Measurements from ENCODE around the gene ALKBH5.
A peak's percentile ranks its signal among the peaks of the same experiment; 100 is the strongest.

Gene ALKBH5

DNA sequence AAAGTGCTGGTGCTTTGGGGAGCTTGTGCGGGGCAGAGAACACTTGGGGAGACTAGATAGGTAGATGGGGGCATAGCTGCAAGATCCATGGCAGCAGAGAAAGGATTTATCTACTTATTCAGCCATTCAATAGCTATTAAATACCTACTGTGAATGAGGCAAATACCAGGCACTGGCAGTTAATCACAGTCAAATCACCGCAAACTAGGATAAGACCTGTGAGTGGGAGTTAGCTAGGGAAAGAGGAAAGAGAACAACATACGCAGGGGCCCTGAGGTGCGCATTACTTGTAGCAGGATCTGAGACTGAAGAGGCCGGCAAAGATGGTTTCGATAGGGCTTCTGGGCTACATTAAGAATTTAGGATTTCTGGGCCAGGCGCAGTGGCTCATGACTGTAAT lies 3.8 kb upstream of the ALKBH5 start:
- H3K9ac ChIP-seq (ENCODE audit: insufficient read length, low read depth), result no peak overlapping the region

DNA sequence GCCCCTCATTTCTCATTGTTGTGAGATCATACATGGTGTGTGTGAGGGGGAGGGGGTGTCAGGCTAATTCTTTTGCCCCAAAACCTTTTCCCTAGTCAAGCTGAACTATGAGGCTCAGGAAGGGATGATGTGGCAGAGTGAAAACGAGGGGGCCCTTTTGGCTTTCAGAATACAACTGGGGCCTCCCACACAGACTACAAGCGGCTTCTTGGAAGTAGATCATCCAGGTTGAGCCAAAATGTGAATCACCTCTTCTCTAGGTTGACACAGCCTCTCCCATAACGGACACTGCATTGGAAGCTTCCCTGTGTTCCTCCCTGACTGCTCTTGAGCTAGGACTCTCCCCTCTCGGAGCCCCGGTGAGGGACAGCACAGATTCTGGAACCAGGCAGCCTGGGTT lies 2.3 kb upstream of the ALKBH5 start:
- no peak overlapping the region for H3K4me3 ChIP-seq (ENCODE audit: insufficient read length, low read depth)
- H3K9ac ChIP-seq (ENCODE audit: insufficient read length, low read depth), result no peak overlapping the region

More for the DNA sequence above, 3.8 kb upstream of the ALKBH5 start:
- H3K4me3 ChIP-seq (ENCODE audit: insufficient read length, low read depth), result no peak overlapping the region
- TF ChIP-seq SUZ12 (IDR thresholded peaks at IDR 0.05; ENCODE audit: extremely low read depth, insufficient read depth, insufficient read length), result no peak
- no peak for TF ChIP-seq ZNF274 (IDR thresholded peaks at IDR 0.05; ENCODE audit: low read depth, low read length)
- no peak for TF ChIP-seq YY1 (IDR thresholded peaks at IDR 0.05; ENCODE audit: insufficient read depth, insufficient read length)
- H3K9me3 ChIP-seq (ENCODE audit: insufficient read depth, low read length), result no peaks in the 10 kb centered on the region
- no peaks in the 10 kb centered on the region for H3K27me3 ChIP-seq (ENCODE audit: insufficient read depth, insufficient read length)
- no peak for DNase-seq (ENCODE audit: low read depth, low spot score)
- H3K4me1 ChIP-seq (ENCODE audit: insufficient read depth, insufficient read length), result peaks cover 2% of the 10 kb centered on the region
- H3K36me3 ChIP-seq (ENCODE audit: insufficient read depth, insufficient read length, low read length), result no peaks in the 10 kb centered on the region

DNA sequence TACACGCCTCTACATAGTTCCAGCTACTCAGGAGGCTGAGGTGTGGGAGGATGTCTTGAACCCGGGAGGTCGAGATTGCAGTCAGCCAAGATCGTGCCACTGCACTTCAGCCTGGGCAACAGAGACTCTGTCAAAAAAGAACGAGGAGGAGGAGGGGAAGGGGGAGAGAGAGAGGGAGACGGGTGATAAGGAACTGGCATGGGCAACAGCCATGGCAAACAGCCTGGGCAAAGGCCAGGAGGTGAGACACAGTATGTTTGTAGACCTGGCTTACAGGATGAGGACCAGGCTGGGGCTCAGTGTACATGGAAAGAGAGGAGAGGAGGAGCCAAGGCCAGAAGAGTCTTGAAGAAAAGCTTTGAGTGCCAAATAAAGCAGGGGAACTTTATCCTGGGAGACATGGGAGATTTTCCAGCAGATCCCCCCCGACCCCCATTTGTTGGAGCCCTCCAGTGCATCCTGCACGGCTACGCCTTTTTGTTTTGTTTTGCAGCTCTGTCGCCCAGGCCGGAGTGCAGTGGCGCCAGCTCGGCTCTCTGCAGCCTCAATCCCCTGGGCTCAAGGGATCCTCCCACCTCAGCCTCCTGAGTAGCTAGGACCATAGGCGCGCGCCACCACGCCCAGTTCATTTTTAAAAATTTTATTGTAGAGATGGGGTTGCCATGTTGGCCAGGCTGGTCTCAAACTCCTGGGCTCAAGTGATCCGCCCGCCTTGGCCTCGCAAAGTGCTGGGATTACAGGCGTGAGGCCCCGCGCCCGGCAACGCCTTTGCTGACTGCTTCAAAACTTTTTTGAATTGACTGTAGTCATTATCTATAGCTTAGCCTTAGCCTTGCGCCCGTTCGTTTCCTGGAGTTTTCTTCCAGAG lies 1.3 kb upstream of the ALKBH5 start:
- H3K36me3 ChIP-seq (ENCODE audit: insufficient read depth, insufficient read length, low read length), result peaks cover 20% of the 10 kb centered on the region
- TF ChIP-seq SUZ12 (IDR thresholded peaks at IDR 0.05; ENCODE audit: extremely low read depth, insufficient read depth, insufficient read length) (no peak), ZNF274 (IDR thresholded peaks at IDR 0.05; ENCODE audit: low read depth, low read length) (no peak)
- peak overlapping the region; percentile 89 for H3K9ac ChIP-seq (ENCODE audit: insufficient read length, low read depth)
- no peaks in the 10 kb centered on the region for H3K27me3 ChIP-seq (ENCODE audit: insufficient read depth, insufficient read length)
- no peaks in the 10 kb centered on the region for H3K9me3 ChIP-seq (ENCODE audit: insufficient read depth, low read length)
- DNase-seq (ENCODE audit: low read depth, low spot score), result no peak
- peaks cover 5% of the 10 kb centered on the region for H3K4me1 ChIP-seq (ENCODE audit: insufficient read depth, insufficient read length)
- peak overlapping the region; percentile 68 for H3K4me3 ChIP-seq (ENCODE audit: insufficient read length, low read depth)

More for the DNA sequence above, 2.3 kb upstream of the ALKBH5 start:
- DNase-seq (ENCODE audit: low read depth, low spot score), result no peak
- H3K27me3 ChIP-seq (ENCODE audit: insufficient read depth, insufficient read length), result no peaks in the 10 kb centered on the region
- peaks cover 2% of the 10 kb centered on the region for H3K4me1 ChIP-seq (ENCODE audit: insufficient read depth, insufficient read length)
- H3K36me3 ChIP-seq (ENCODE audit: insufficient read depth, insufficient read length, low read length), result peaks cover 10% of the 10 kb centered on the region
- TF ChIP-seq ZNF274 (IDR thresholded peaks at IDR 0.05; ENCODE audit: low read depth, low read length) (no peak), YY1 (IDR thresholded peaks at IDR 0.05; ENCODE audit: insufficient read depth, insufficient read length) (no peak), SUZ12 (IDR thresholded peaks at IDR 0.05; ENCODE audit: extremely low read depth, insufficient read depth, insufficient read length) (no peak)
- no peaks in the 10 kb centered on the region for H3K9me3 ChIP-seq (ENCODE audit: insufficient read depth, low read length)

DNA sequence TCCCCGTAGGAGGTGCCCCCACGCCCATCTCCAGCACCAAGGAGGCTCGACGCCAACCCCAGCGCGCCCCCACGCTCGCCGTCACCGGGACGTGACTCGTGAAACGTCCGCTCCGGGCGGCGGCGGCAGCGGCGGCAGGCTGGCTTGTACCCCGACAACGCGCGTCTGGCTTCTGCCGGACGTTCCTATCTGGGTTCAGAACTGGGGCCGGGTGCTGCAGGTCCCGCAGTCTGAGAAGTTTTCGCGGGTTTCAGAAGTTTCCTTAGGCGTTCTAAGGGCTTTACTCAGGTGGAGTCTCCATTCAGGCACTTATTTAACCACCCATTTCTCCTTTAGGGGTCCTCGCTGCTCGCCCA lies 672 bp upstream of the ALKBH5 start:
- peaks cover 26% of the 10 kb centered on the region for H3K36me3 ChIP-seq (ENCODE audit: insufficient read depth, insufficient read length, low read length)
- no peaks in the 10 kb centered on the region for H3K27me3 ChIP-seq (ENCODE audit: insufficient read depth, insufficient read length)
- peak overlapping the region; percentile 89 for H3K9ac ChIP-seq (ENCODE audit: insufficient read length, low read depth)
- TF ChIP-seq YY1 (IDR thresholded peaks at IDR 0.05; ENCODE audit: insufficient read depth, insufficient read length) (no peak), SUZ12 (IDR thresholded peaks at IDR 0.05; ENCODE audit: extremely low read depth, insufficient read depth, insufficient read length) (no peak), ZNF274 (IDR thresholded peaks at IDR 0.05; ENCODE audit: low read depth, low read length) (no peak)
- no peaks in the 10 kb centered on the region for H3K9me3 ChIP-seq (ENCODE audit: insufficient read depth, low read length)
- peak overlapping the region; percentile 68 for H3K4me3 ChIP-seq (ENCODE audit: insufficient read length, low read depth)
- peaks cover 5% of the 10 kb centered on the region for H3K4me1 ChIP-seq (ENCODE audit: insufficient read depth, insufficient read length)
- DNase-seq (ENCODE audit: low read depth, low spot score), result no peak

DNA sequence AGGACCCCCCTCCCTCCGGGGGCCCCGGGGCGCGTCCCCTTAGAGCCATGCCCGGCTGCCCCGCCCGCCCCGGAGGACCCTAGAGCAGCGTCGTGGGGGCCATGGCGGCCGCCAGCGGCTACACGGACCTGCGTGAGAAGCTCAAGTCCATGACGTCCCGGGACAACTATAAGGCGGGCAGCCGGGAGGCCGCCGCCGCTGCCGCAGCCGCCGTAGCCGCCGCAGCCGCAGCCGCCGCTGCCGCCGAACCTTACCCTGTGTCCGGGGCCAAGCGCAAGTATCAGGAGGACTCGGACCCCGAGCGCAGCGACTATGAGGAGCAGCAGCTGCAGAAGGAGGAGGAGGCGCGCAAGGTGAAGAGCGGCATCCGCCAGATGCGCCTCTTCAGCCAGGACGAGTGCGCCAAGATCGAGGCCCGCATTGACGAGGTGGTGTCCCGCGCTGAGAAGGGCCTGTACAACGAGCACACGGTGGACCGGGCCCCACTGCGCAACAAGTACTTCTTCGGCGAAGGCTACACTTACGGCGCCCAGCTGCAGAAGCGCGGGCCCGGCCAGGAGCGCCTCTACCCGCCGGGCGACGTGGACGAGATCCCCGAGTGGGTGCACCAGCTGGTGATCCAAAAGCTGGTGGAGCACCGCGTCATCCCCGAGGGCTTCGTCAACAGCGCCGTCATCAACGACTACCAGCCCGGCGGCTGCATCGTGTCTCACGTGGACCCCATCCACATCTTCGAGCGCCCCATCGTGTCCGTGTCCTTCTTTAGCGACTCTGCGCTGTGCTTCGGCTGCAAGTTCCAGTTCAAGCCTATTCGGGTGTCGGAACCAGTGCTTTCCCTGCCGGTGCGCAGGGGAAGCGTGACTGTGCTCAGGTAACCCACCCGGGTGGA lies 759 bp downstream of the ALKBH5 start:
- peak overlapping the region; percentile 68 for H3K4me3 ChIP-seq (ENCODE audit: insufficient read length, low read depth)
- H3K9ac ChIP-seq (ENCODE audit: insufficient read length, low read depth), result peak overlapping the region; percentile 86
- no peaks in the 10 kb centered on the region for H3K27me3 ChIP-seq (ENCODE audit: insufficient read depth, insufficient read length)
- H3K36me3 ChIP-seq (ENCODE audit: insufficient read depth, insufficient read length, low read length), result peaks cover 38% of the 10 kb centered on the region
- H3K9me3 ChIP-seq (ENCODE audit: insufficient read depth, low read length), result no peaks in the 10 kb centered on the region
- TF ChIP-seq SUZ12 (IDR thresholded peaks at IDR 0.05; ENCODE audit: extremely low read depth, insufficient read depth, insufficient read length) (no peak), YY1 (IDR thresholded peaks at IDR 0.05; ENCODE audit: insufficient read depth, insufficient read length) (no peak), ZNF274 (IDR thresholded peaks at IDR 0.05; ENCODE audit: low read depth, low read length) (no peak)
- DNase-seq (ENCODE audit: low read depth, low spot score), result no peak
- H3K4me1 ChIP-seq (ENCODE audit: insufficient read depth, insufficient read length), result peaks cover 5% of the 10 kb centered on the region

DNA sequence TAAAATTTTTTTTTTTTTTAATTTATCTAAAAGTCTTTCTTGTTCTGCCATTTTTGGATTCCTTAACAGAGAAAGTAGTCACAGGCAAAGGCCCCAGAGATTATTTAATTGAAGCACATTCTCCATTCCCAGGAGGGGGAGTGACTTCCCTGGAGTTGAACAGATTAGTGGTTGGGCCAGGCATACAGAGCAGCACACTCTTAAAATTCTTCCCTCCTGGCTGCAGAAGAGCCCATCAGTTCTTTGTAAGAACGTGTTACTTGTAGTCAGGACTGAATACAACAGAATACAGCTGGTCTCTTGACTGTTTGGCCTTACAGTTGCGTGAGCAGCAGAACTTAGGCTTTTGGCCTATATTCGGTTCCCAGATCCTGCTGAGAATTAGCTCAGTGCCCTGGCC lies 1.8 kb downstream of the ALKBH5 start:
- Histone ChIP-seq H3K27me3 (ENCODE audit: insufficient read depth, insufficient read length) (no peaks in the 10 kb centered on the region), H3K9me3 (ENCODE audit: insufficient read depth, low read length) (no peaks in the 10 kb centered on the region), H3K4me1 (ENCODE audit: insufficient read depth, insufficient read length) (peaks cover 5% of the 10 kb centered on the region), H3K36me3 (ENCODE audit: insufficient read depth, insufficient read length, low read length) (peaks cover 44% of the 10 kb centered on the region), H3K9ac (ENCODE audit: insufficient read length, low read depth) (peak overlapping the region; percentile 72), H3K4me3 (ENCODE audit: insufficient read length, low read depth) (peak overlapping the region; percentile 68)
- DNase-seq (ENCODE audit: low read depth, low spot score), result no peak
- TF ChIP-seq ZNF274 (IDR thresholded peaks at IDR 0.05; ENCODE audit: low read depth, low read length) (no peak), YY1 (IDR thresholded peaks at IDR 0.05; ENCODE audit: insufficient read depth, insufficient read length) (no peak), SUZ12 (IDR thresholded peaks at IDR 0.05; ENCODE audit: extremely low read depth, insufficient read depth, insufficient read length) (no peak)
